ENCODE results near the gene EIF3M. TPM values are rescaled to one million over a fixed set of nuclear protein-coding genes. Genes with fewer than 3 reads are reported as not detected.

The EIF3M gene
- total RNA-seq, 1 experiment from 2014 or later, result 328 TPM

Other genes starting within 250 kb of the EIF3M start
- 0.64 TPM in 1 of 2 replicates, not detected in the other for gene WT1, start 148.3 kb upstream of the EIF3M start, total RNA-seq (2014; rRNA removed; shearing (Covaris generic); ENCODE audit: low replicate concordance)
- gene CCDC73, start 210.8 kb downstream of the EIF3M start, total RNA-seq (2014; rRNA removed; shearing (Covaris generic); ENCODE audit: low replicate concordance), result not detected in 2 replicates
- 2.3 and 2.6 TPM in 2 replicates for gene PRRG4, start 246.1 kb downstream of the EIF3M start, total RNA-seq (2014; rRNA removed; shearing (Covaris generic); ENCODE audit: low replicate concordance)